Measurements from ENCODE around the gene ZNF827. TPM values are rescaled to one million over a fixed set of nuclear protein-coding genes. Genes with fewer than 3 reads are reported as not detected.

Gene ZNF827
- total RNA-seq (2011; cell fraction: chromatin; rRNA removed; ENCODE audit: low replicate concordance): 0.09 TPM in 1 of 2 replicates, not detected in the other
- 1.0 TPM in 1 of 2 replicates, not detected in the other for total RNA-seq (2011; cell fraction: nucleolus; rRNA removed)
- not detected in 2 replicates for total RNA-seq (2011; cell fraction: nucleoplasm; rRNA removed)
- not detected in 2 replicates for total RNA-seq (2014; rRNA removed)
- total RNA-seq (2014; rRNA removed; fragmentation: Illumina TruSeq; extraction: Trizol): not detected in 2 replicates
- total RNA-seq (2015; rRNA removed; fragmentation: Illumina TruSeq; extraction: Trizol): not detected in 2 replicates
- 0.13 and 0.40 TPM in 2 replicates for total RNA-seq (2021)
- 0.07 TPM in 1 of 2 replicates, not detected in the other for polyA plus RNA-seq (2011; rRNA removed)
- under 0.01 and 0.33 TPM in 2 replicates for polyA plus RNA-seq (2011; cell fraction: cytosol; rRNA removed)
- 0.03 and 0.21 TPM in 2 replicates for polyA plus RNA-seq (2011; cell fraction: nucleus; rRNA removed)
- polyA plus RNA-seq (2012): 0.14 TPM in 1 of 2 replicates, not detected in the other
- polyA plus RNA-seq (2014; fragmentation: Illumina TruSeq; extraction: Trizol): not detected in 2 replicates
- polyA plus RNA-seq (2014; fragmentation: Nextera tagmentation; extraction: Ambion mirVana): not detected
- not detected in 2 replicates for polyA plus RNA-seq (2014; rRNA removed)
- 0.14 TPM in 1 of 2 replicates, not detected in the other for polyA minus RNA-seq (2011; rRNA and poly(A)+ RNA removed)
- polyA minus RNA-seq (2011; cell fraction: cytosol; rRNA and poly(A)+ RNA removed): not detected in 2 replicates
- polyA minus RNA-seq (2011; cell fraction: nucleus; rRNA and poly(A)+ RNA removed): not detected in 2 replicates
- percentile 14 among the genes with signal in this experiment for Bru-seq, nascent RNA
- percentile 12 among the genes with signal in this experiment for BruChase-seq, experiment 1, labeled RNA remaining after a 2-hour chase
- BruChase-seq, experiment 2, labeled RNA remaining after a 6-hour chase: percentile 17 among the genes with signal in this experiment
- long read RNA-seq, experiment 1: 0 reads
- long read RNA-seq, experiment 2: 0 reads
- long read RNA-seq, experiment 3: 0 reads

GRCh38 chr4:145938618-145939440 is at the start of gene ZNF827:
Gene ZNF827 (minus strand): TSS chr4:145938823. CDS start chr4:145938407, 416 bp downstream.
- H4K20me1 ChIP-seq (replicated peaks; ENCODE audit: control insufficient read depth, insufficient read depth, low read length): 0 out of 2 replicates have a peak, but pooled peaks cover 3% of the 10 kb centered on the region
- H3K4me2 ChIP-seq (ENCODE audit: insufficient read depth, low read length): no peak within 1 kb of the TSS
- H3K4me1 ChIP-seq (replicated peaks in 1 of 2; ENCODE audit: control insufficient read depth in 2 of 2, insufficient read depth in 2 of 2, low read length in 2 of 2): peaks cover 0 to 13% of the 10 kb centered on the region in 2 experiments; a peak in 2 of 5 replicates
- no peak within 1 kb of the TSS for H3K4me3 ChIP-seq
- ChIA-PET CTCF (ENCODE audit: low intra/inter-chr PET ratio) (no interaction called here), POLR2A (no interaction called here)
- no TSS peak for BruUV-seq (replicated peaks)
- no peak for FAIRE-seq
- peak; percentile 39; the same call in 1 of the 3 replicates for ATAC-seq
- H3K9me1 ChIP-seq (ENCODE audit: control insufficient read depth, insufficient read depth, low read length): no peaks in the 10 kb centered on the region
- no peaks in the 10 kb centered on the region for H3K9me3 ChIP-seq (replicated peaks; ENCODE audit: control insufficient read depth, insufficient read depth, low read depth, low read length)
- intact Hi-C loops (cut with micrococcal nuclease) (no loop called here), in situ Hi-C loops (cut with MboI) (no loop called here)
- no peaks in the 10 kb centered on the region for H3K36me3 ChIP-seq (ENCODE audit: control insufficient read depth, insufficient read depth, low read length)
- DNase-seq (ENCODE audit: extremely low read depth in 1 of 4, low spot score in 3 of 4): no peak
- 19% methylated on average over 26 of the region's 34 CpGs for WGBS (ENCODE audit: insufficient coverage, low coverage, missing lambda C conversion rate)
- H3K27ac ChIP-seq (ENCODE audit: extremely low read depth, low read depth, low read length): no peak within 1 kb of the TSS
- H3K9ac ChIP-seq (ENCODE audit: insufficient read depth in 1 of 2, low read depth in 2 of 2, low read length in 2 of 2): no peak within 1 kb of the TSS
- no peaks in the 10 kb centered on the region for H3K79me2 ChIP-seq (ENCODE audit: control insufficient read depth, insufficient read depth, low read length)
- peaks cover 14 to 27% of the 10 kb centered on the region in 2 experiments; a peak in 4 of 5 replicates for H3K27me3 ChIP-seq (ENCODE audit: control insufficient read depth in 2 of 2, insufficient read depth in 2 of 2, low read length in 2 of 2)
- no peak within 1 kb of the TSS for H2AFZ ChIP-seq (ENCODE audit: low read depth, low read length)
- TF ChIP-seq POU5F1 (IDR thresholded peaks at IDR 0.05; ENCODE audit: borderline replicate concordance, low read depth, low read length, partially characterized antibody) (no peak), NCOA1 (IDR thresholded peaks at IDR 0.05; ENCODE audit: low read depth) (no peak), ZNF445 (CRISPR knock-in tag; IDR thresholded peaks at IDR 0.05; ENCODE audit: low read depth) (no peak), ZNF717 (CRISPR knock-in tag; IDR thresholded peaks at IDR 0.05) (no peak), SMARCA4 (IDR thresholded peaks at IDR 0.05) (no peak), ZFX (CRISPR knock-in tag; IDR thresholded peaks at IDR 0.05) (no peak), ZNF253 (CRISPR knock-in tag; conservative IDR thresholded peaks at IDR 0.05) (no peak), USF2 (CRISPR knock-in tag; IDR thresholded peaks at IDR 0.05) (no peak), PML (IDR thresholded peaks at IDR 0.05; ENCODE audit: low read length) (no peak), ARHGAP35 (IDR thresholded peaks at IDR 0.05; ENCODE audit: partially characterized antibody) (no peak), ERF (CRISPR knock-in tag; IDR thresholded peaks at IDR 0.05) (no peak), GATAD2B (IDR thresholded peaks at IDR 0.05; ENCODE audit: borderline replicate concordance) (no peak), ZNF395 (CRISPR knock-in tag; IDR thresholded peaks at IDR 0.05) (no peak), YY1 (IDR thresholded peaks at IDR 0.05; ENCODE audit: borderline replicate concordance in 1 of 3, control insufficient read depth in 1 of 3, extremely low read depth in 1 of 3, insufficient read depth in 3 of 3, insufficient read length in 1 of 3, insufficient replicate concordance in 2 of 3, low read depth in 1 of 3, low read length in 2 of 3) (no peak), MEIS2 (IDR thresholded peaks at IDR 0.05; ENCODE audit: partially characterized antibody) (no peak), NR2C2 (CRISPR knock-in tag; IDR thresholded peaks at IDR 0.05) (no peak), NR2C2 (tag; IDR thresholded peaks at IDR 0.05) (no peak)

Data from K562 (cell line).